GM10248 (cell line): ENCODE data around the gene TIMP2.

Experiments used
- CTCF ChIA-PET: fragments of 300-600 bp; sonication (Branson Sonifier 250); formaldehyde crosslinking; extraction: SDS; loops from one replicate; lab custom pipeline; 2021; ENCODE audit warnings: antibody characterized with exemption; lab: Yijun Ruan, JAX
- POLR2A ChIA-PET: fragments of 350-650 bp; sonication (Branson Sonifier 250); formaldehyde crosslinking; extraction: SDS; loops from one replicate; lab custom pipeline; 2020; ENCODE audit warnings: antibody characterized with exemption; lab: Yijun Ruan, JAX
- DNase-seq: peaks from one replicate; pipeline ENCODE4 v3.0.0; 2012; ENCODE audit errors: extremely low spot score
- CTCF ChIP-seq: IDR thresholded peaks from 2 replicates; pipeline ENCODE4 v1.5.1; 2012; ENCODE audit warnings: mild to moderate bottlenecking, low read depth; ENCODE audit errors: extremely low read depth, missing control alignments, control extremely low read depth

The TIMP2 gene

GRCh38 chr17:78855561-78856165 lies 69.5 kb downstream of the TIMP2 start:
- CTCF ChIA-PET: interaction anchor here (0.9 to 2.8 kb wide), 3 partner anchors 8 to 13 kb away, joined by 3 to 11 read pairs (median 11); no protein-coding TSS in a partner anchor
- TF ChIP-seq CTCF: no peak
- POLR2A ChIA-PET: no interaction called here
- DNase-seq: no peak

- TF ChIP-seq CTCF: no peak
- POLR2A ChIA-PET: interaction anchor here (0.6 kb wide), 1 partner anchor 325 kb away, joined by 4 read pairs; no protein-coding TSS in a partner anchor
- no peak for DNase-seq
- CTCF ChIA-PET: interaction anchor here (0.9 to 2.8 kb wide), 5 partner anchors 9 to 356 kb away, joined by 3 to 11 read pairs (median 11); no protein-coding TSS in a partner anchor
These were observed 70.7 kb downstream of the TIMP2 start for GRCh38 chr17:78854508-78854907.

- DNase-seq: no peak
- ChIA-PET CTCF (interaction anchor here (1.8 to 2.6 kb wide), 3 partner anchors 10 to 356 kb away, joined by 4 to 11 read pairs (median 11); no protein-coding TSS in a partner anchor), POLR2A (no interaction called here)
- TF ChIP-seq CTCF: no peak
These were observed 71.2 kb downstream of the TIMP2 start for GRCh38 chr17:78853926-78854394.

- no peak for TF ChIP-seq CTCF
- DNase-seq: no peak
- CTCF ChIA-PET: interaction anchor here (0.7 to 3.4 kb wide), 8 partner anchors 9 to 405 kb away, joined by 3 to 18 read pairs (median 4); partner anchors contain the start of gene CEP295NL
- POLR2A ChIA-PET: no interaction called here
These were observed 72.5 kb downstream of the TIMP2 start for GRCh38 chr17:78852709-78853121.

GRCh38 chr17:78849026-78849425 lies 76.2 kb downstream of the TIMP2 start:
- TF ChIP-seq CTCF: no peak
- DNase-seq: no peak
- POLR2A ChIA-PET: no interaction called here
- CTCF ChIA-PET: interaction anchor here (1.0 kb wide), 1 partner anchor 10 kb away, joined by 3 read pairs; no protein-coding TSS in a partner anchor

GRCh38 chr17:78847052-78847451 lies 78.1 kb downstream of the TIMP2 start:
- ChIA-PET POLR2A (no interaction called here), CTCF (interaction anchor here (0.7 kb wide), 1 partner anchor 19 kb away, joined by 4 read pairs; no protein-coding TSS in a partner anchor)
- no peak for DNase-seq
- no peak for TF ChIP-seq CTCF
